Adrenal gland (tissue), 5 donors: Measurements from ENCODE around the gene KDM2B.

ENCODE experiments used
- POLR2A ChIP-seq, 2 donors: fragments of 450-650 bp; IDR thresholded peaks; one replicate each; pipeline ENCODE4 v1.6.1; 2017; ENCODE audit warnings: antibody characterized with exemption in 2 of 2, mild to moderate bottlenecking in 2 of 2, moderate library complexity in 1 of 2
- TF ChIP-seq, protein P1 (sequence below), 6 experiments: fragments of 450-650 bp in 4 of 6; fragments of 200-600 bp in 2 of 6; sonication (generic) in 1 of 6; IDR thresholded peaks; 1 replicate in 5 of 6; 2 replicates in 1 of 6; pipeline versions ENCODE4 v1.5.1 to v1.8.0; 2016 to 2021; ENCODE audit warnings: antibody characterized with exemption in 6 of 6, mild to moderate bottlenecking in 2 of 6, moderate library complexity in 1 of 6
- donor health status: DM: no; HTN: no; CAD: no.

- TF ChIP-seq, protein P1, sequence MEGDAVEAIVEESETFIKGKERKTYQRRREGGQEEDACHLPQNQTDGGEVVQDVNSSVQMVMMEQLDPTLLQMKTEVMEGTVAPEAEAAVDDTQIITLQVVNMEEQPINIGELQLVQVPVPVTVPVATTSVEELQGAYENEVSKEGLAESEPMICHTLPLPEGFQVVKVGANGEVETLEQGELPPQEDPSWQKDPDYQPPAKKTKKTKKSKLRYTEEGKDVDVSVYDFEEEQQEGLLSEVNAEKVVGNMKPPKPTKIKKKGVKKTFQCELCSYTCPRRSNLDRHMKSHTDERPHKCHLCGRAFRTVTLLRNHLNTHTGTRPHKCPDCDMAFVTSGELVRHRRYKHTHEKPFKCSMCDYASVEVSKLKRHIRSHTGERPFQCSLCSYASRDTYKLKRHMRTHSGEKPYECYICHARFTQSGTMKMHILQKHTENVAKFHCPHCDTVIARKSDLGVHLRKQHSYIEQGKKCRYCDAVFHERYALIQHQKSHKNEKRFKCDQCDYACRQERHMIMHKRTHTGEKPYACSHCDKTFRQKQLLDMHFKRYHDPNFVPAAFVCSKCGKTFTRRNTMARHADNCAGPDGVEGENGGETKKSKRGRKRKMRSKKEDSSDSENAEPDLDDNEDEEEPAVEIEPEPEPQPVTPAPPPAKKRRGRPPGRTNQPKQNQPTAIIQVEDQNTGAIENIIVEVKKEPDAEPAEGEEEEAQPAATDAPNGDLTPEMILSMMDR (IDR thresholded peaks at IDR 0.05) = no peak
- TF ChIP-seq POLR2A (IDR thresholded peaks at IDR 0.05) = no peak
Measured at GRCh38 chr12:121582583-121583333, 1.9 kb upstream of the KDM2B start.
